ES-I3 (cell line): ENCODE data around the gene ZNF770.
"Not testable (repeated sequence)": the region's sequence is repeated elsewhere in the genome, so short reads cannot be mapped to it uniquely, and the experiment has no call there.

Source experiments
- H3K36me3 ChIP-seq: 2 replicates; pipeline ENCODE4 v1.6.1; 2013; ENCODE audit warnings: mild to moderate bottlenecking, low read length, control low read depth, moderate library complexity; ENCODE audit not compliant: insufficient read depth
- H3K4me1 ChIP-seq: 2 replicates; pipeline ENCODE4 v1.6.1; 2013; ENCODE audit warnings: mild to moderate bottlenecking, control low read depth, low read length; ENCODE audit not compliant: insufficient read depth
- H3K9ac ChIP-seq: 2 replicates; pipeline ENCODE4 v1.6.1; 2013; ENCODE audit warnings: low read depth, mild to moderate bottlenecking, low read length, moderate library complexity
- H3K9me3 ChIP-seq: 2 replicates; pipeline ENCODE4 v1.6.1; 2013; ENCODE audit warnings: mild to moderate bottlenecking, low read length, moderate library complexity; ENCODE audit not compliant: control insufficient read depth, insufficient read depth

Gene ZNF770

DNA sequence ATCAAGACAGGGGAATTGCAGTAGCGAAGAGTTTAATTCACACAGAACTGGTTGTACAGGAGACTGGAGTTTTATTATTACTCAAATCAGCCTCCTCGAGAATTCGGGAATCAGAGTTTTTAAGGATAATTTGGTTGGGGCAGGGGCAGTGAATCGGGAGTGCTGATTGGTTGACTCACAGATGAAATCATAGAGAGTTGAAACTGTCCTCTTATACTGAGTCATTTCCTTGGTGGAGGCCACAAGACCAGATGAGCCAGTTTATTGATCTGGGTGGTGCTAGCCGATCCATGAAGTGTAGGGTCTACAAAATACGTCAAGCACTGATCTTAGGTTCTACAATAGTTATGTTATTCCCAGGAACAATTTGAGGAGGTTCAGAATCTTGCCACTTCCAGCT, 5.3 kb upstream of the ZNF770 start:
- Histone ChIP-seq H3K36me3 (no peaks in the 10 kb centered on the region), H3K9me3 (no peaks in the 10 kb centered on the region), H3K4me1 (peaks cover 26% of the 10 kb centered on the region), H3K9ac (no peak overlapping the region)

GRCh38 chr15:34987609-34988026, 469 bp downstream of the ZNF770 start:
- H3K9me3 ChIP-seq, result no peaks in the 10 kb centered on the region
- peak overlapping the region; percentile 90 for H3K9ac ChIP-seq
- H3K4me1 ChIP-seq, result peaks cover 3% of the 10 kb centered on the region
- H3K36me3 ChIP-seq, result peaks cover 8% of the 10 kb centered on the region

DNA sequence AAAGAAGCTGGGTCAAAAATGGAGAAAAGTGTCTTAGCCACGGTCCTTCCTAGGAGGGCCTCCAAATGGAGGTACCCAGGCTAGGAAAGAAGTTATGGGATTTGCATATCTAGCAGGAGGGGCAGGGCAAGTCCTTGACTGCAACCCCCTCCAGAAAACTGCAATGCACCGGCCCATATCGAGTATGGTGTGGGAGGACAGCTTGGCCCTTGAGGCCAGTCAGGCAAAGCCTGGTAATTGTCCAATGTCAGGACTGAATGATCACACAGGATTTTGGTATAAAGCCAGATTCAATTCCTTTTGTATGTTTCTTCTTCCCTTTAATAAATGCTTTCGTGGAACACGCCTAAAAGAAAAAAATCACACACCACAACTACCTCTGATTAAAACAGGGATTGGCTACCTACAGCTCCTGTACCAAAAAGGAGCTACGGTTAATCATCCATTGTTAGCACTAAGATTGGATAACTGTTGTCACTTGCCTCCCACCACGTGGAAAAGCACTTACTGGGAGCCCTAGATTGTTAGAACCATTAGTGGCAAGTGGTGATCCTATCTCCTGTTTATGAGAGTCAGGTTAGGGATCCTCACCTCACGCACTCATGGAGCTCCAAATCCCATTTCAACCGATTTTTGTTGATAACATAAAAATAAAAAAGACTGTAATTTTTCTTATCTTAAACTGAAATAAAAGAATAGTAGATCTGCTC, 1.2 kb downstream of the ZNF770 start:
- Histone ChIP-seq H3K4me1 (peaks cover 3% of the 10 kb centered on the region), H3K9ac (peak overlapping the region; percentile 90), H3K36me3 (peaks cover 14% of the 10 kb centered on the region), H3K9me3 (no peaks in the 10 kb centered on the region)

DNA sequence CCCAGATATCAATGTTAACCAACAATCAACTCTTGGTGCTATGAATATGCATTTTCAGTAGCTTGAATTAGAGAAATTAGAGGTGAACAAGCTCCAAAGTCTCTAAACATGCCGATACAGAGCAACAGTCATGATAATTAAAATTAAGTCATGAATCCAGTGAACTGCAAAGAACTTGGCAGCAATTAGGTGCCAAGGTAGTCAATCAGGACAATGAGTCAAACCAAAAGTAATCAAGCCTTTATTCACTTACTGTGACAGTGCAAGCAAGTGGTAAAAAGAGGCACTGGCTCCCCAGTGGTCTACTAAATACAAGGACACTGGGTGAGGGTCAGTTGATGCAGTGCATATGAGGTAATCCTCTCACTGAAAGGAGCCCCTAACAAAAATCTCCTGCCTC, 1.8 kb downstream of the ZNF770 start:
- H3K36me3 ChIP-seq, result peaks cover 14% of the 10 kb centered on the region
- no peaks in the 10 kb centered on the region; the same call in 1 of the 2 replicates for H3K4me1 ChIP-seq
- no peaks in the 10 kb centered on the region for H3K9me3 ChIP-seq
- H3K9ac ChIP-seq, result peak overlapping the region; percentile 90; the same call in 1 of the 2 replicates

DNA sequence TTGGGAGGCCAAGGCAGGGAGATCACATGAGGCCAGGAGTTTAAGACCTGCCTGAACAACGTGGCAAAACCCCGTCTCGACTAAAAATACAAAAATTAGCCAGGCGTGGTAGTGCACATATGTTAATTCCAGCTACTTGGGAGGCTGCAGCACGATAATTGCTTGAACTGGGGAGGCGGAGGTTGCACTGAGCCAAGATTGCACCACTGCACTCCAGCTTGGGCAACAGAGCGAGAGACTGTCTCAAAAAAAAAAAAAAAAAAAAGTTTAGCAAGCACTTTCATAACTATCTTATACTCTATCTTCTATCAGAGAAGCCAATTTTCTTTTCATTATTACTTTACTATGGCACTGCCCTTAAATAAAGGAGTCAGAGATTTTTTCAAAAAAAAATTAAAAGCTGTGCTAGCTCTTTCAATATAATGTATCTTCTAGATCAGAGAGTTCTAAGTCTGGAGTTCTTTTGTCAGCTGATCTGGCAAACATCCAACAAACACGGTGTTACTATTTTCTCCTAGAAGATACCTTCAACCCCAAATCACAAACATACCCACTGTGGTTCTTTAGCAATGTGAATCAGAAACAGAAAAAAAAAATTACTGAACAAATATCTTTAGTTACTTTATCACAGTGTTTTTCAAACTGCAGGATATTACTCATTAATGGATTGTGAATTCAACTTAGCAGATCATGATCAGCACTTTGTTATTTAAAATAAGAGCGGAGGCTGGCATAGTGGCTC, 3.0 kb downstream of the ZNF770 start:
- H3K9ac ChIP-seq, result 0 out of 2 replicates have a peak overlapping the region, but pooled peaks have one; percentile 12
- H3K4me1 ChIP-seq, result no peaks in the 10 kb centered on the region; the same call in 1 of the 2 replicates
- H3K36me3 ChIP-seq, result peaks cover 14% of the 10 kb centered on the region
- H3K9me3 ChIP-seq, result no peaks in the 10 kb centered on the region

- Histone ChIP-seq H3K9me3 (no peaks in the 10 kb centered on the region), H3K9ac (no peak overlapping the region), H3K4me1 (no peaks in the 10 kb centered on the region), H3K36me3 (no peaks in the 10 kb centered on the region; the same call in 1 of the 2 replicates)
Observed at GRCh38 chr15:34976743-34977142, 11.3 kb downstream of the ZNF770 start.

DNA sequence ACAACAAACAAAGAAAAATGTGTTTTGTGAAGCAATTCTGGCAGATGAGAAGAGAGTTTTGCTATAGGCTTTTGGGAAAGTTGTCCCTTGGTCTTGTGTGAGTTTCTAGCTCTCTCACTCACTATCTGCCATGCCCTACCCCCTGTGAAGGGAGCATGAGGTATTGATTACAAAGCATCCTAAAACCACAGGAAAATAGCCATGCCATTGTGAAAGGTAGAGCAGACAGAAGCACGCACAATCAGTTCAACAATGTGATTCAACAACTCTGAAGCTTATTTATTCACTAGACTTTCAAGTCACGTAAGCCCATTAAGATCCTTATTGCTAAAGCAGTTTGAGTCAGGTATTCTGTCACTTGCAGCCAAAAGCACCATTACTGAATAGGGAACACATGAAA, 12.0 kb downstream of the ZNF770 start:
- Histone ChIP-seq H3K9ac (no peak overlapping the region), H3K9me3 (no peaks in the 10 kb centered on the region), H3K36me3 (no peaks in the 10 kb centered on the region), H3K4me1 (no peaks in the 10 kb centered on the region)

- no peaks in the 10 kb centered on the region for H3K4me1 ChIP-seq
- H3K9ac ChIP-seq, result no peak overlapping the region
- H3K36me3 ChIP-seq, result no peaks in the 10 kb centered on the region
- no peaks in the 10 kb centered on the region for H3K9me3 ChIP-seq
Observed at GRCh38 chr15:34973512-34973911, 14.6 kb downstream of the ZNF770 start.

DNA sequence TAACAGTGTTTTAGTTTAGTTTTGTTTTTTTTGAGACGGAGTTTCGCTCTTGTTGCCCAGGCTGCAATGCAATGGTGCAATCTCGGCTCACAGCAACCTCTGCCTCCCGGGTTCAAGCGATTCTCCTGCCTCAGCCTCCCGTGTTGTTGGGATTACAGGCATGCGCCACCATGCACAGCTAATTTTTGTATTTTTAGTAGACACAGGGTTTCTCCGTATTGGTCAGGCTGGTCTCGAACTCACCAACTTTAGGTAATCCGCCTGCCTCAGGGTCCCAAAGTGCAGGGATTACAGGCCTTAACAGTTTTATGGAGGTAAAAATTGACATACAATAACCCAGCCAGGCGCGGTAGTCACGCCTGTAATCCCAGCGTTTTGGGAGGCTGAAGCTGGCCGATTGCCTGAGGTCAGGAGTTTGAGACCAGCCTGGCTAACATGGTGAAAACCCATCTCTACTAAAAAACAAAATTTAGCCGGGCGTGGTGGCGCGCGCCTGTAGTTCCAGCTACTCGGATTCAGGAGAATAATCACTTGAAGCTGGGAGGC, 17.9 kb downstream of the ZNF770 start:
- H3K9me3 ChIP-seq, H3K36me3 ChIP-seq, H3K4me1 ChIP-seq: not testable (repeated sequence)
- peak overlapping the region; percentile 94; the same call in 1 of the 2 replicates for H3K9ac ChIP-seq

DNA sequence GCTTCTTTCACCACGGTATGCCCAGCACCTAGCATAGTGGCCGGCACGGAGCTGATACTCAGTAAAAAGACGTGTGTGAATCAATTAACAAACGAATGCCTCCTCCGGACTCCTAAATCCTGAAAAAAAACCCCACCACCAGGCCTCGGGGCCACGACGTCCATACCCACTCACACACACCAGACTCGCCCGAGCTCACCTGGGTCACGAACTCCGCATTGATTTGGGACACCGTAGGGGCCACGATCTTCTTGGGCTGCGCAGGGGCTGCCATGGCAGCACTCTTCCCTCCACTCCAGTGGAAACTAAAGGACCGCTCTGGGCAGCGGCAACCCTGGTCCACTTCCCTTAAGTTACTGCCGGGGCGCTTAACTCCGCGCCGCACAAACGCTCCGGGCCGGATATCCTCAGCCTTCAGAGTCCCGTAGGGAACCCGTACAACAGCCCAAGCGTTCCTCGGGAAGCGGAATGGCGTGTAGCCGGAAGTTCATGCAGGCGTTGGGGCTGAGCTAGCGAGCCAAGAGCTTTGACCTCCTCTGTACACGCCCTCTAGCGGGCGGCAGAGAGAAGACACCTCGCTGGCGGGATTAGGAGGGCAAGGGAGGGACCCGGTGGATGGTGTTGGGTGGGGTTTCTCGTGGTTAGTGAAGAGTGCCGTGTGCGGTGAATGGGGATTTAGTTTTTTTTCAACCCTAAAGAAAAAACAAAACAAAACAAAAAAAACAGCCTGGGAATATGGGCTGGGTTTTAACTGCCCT, 18.6 kb downstream of the ZNF770 start, which contains the start of gene AQR:
TSS of gene AQR (minus strand) at position 403 of the 758 bp plus-strand sequence. CDS start at position 274, 129 bp downstream.
- H3K36me3 ChIP-seq, result 0 out of 2 replicates have a peak, but pooled peaks cover 4% of the 10 kb centered on the region
- H3K9ac ChIP-seq, result peak within 1 kb of the TSS; percentile 94
- no peaks in the 10 kb centered on the region for H3K4me1 ChIP-seq
- H3K9me3 ChIP-seq, result no peaks in the 10 kb centered on the region

DNA sequence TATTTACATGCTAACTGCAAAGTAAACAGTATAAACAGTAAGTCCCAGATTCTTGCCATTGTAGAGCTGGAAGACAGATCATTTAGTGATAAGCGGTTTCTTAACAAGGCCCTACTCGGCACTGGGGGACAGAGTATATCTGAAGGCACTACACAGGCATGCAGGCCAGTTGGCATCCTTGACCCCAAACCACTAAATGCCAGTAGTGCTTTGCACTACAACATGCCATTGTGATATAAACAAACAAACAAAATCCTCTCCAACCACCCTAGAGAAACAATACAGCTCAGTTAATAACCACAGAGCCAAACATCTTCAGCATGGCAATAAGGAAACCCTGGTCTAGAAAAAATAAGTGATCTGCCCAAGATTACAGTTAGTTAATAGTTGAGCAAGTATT, 23.8 kb downstream of the ZNF770 start:
- Histone ChIP-seq H3K9ac (no peak overlapping the region), H3K36me3 (0 out of 2 replicates have a peak, but pooled peaks cover 4% of the 10 kb centered on the region), H3K9me3 (no peaks in the 10 kb centered on the region), H3K4me1 (no peaks in the 10 kb centered on the region)

DNA sequence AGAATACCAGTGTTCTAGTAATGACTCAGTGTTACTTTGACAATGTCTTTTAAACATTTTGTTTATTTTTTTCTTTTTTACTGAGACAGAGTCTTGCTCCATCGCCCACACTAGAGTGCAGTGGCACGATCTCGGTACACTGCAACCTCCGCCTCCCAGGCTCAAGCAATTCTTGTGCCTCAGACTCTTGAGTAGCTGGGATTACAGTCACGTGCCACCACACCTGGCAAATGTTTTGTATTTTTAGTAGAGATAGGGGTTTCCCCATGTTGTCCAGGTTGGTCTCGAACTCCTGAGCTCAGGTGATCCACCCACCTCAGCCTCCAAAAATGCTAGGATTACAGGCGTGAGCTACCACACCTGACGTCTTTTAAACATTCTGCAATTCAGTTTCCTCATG, 34.2 kb downstream of the ZNF770 start:
- H3K9ac ChIP-seq, result no peak overlapping the region
- H3K36me3 ChIP-seq, result no peaks in the 10 kb centered on the region
- no peaks in the 10 kb centered on the region for H3K9me3 ChIP-seq
- no peaks in the 10 kb centered on the region for H3K4me1 ChIP-seq

DNA sequence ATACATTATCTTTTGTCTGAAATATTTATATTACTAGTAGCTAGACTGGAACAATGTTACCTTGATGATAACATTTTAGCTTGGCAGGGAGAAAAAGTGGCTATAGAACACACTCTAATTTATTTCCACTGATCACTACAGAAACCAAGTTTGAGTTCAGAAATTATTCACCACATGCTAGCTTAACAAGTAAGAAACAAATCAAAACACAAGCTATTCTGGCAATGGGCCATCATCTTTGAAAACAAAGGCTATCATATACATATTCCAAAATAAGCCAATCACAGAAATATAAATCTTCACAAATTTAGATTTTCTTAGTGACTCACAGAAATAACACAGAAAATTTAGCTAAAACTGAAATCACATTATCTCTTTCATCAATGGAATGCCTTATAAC, 35.6 kb downstream of the ZNF770 start:
- H3K36me3 ChIP-seq, result peaks cover 4% of the 10 kb centered on the region; the same call in 1 of the 2 replicates
- no peaks in the 10 kb centered on the region for H3K4me1 ChIP-seq
- H3K9ac ChIP-seq, result no peak overlapping the region
- no peaks in the 10 kb centered on the region for H3K9me3 ChIP-seq

DNA sequence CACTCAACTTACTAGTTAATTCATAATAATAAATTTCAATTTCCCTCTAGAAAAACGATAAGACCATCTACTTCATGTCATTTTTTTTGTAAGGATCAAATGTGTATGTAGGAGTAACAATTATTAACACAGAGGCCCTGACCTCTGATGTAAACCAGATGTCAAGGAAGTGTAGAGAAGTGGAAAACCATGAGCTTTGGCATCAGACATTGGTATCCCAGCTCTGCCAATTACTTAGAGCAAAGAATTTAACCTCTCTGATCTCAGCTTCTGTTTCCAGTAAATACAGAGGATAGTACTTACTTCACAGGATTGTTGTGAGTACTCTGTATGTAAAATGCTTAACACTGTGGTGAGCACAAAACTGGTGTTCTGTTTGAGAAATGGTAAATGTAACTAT, 36.1 kb downstream of the ZNF770 start:
- Histone ChIP-seq H3K9me3 (no peaks in the 10 kb centered on the region), H3K36me3 (peaks cover 4% of the 10 kb centered on the region; the same call in 1 of the 2 replicates), H3K9ac (no peak overlapping the region), H3K4me1 (no peaks in the 10 kb centered on the region)
